ENCODE results near the gene PPP1R7.

PPP1R7 gene

GRCh38 chr2:241116606-241117560 lies 33.4 kb upstream of the PPP1R7 start:
- no peak overlapping the region for H3K4me3 ChIP-seq
- no peak overlapping the region for H3K27ac ChIP-seq

- Histone ChIP-seq H3K27ac (no peak overlapping the region), H3K4me3 (no peak overlapping the region)
Observed at GRCh38 chr2:241118737-241119505, 31.3 kb upstream of the PPP1R7 start.

- H3K4me3 ChIP-seq: no peak overlapping the region
- no peak overlapping the region for H3K27ac ChIP-seq
Observed at GRCh38 chr2:241120440-241120839, 29.8 kb upstream of the PPP1R7 start.

GRCh38 chr2:241121008-241121407 lies 29.3 kb upstream of the PPP1R7 start:
- no peak overlapping the region for H3K27ac ChIP-seq
- H3K4me3 ChIP-seq: no peak overlapping the region

- Histone ChIP-seq H3K4me3 (no peak overlapping the region), H3K27ac (no peak overlapping the region)
Observed at GRCh38 chr2:241122376-241123002, 27.8 kb upstream of the PPP1R7 start.

- Histone ChIP-seq H3K27ac (peak overlapping the region in 10 of 21 experiments; percentile 7 to 72 (median 54)), H3K4me3 (no peak overlapping the region)
Observed at GRCh38 chr2:241123816-241124536, 26.3 kb upstream of the PPP1R7 start.

GRCh38 chr2:241125626-241126025 lies 24.6 kb upstream of the PPP1R7 start:
- peak overlapping the region in 2 of 21 experiments; percentile 45 to 77 for H3K27ac ChIP-seq
- H3K4me3 ChIP-seq: no peak overlapping the region

- Histone ChIP-seq H3K27ac (peak overlapping the region in 3 of 21 experiments; percentile 45 to 82 (median 77)), H3K4me3 (no peak overlapping the region)
Observed at GRCh38 chr2:241126201-241126611, 24.1 kb upstream of the PPP1R7 start.

GRCh38 chr2:241126771-241127202 lies 23.5 kb upstream of the PPP1R7 start:
- Histone ChIP-seq H3K27ac (peak overlapping the region in 6 of 21 experiments; percentile 41 to 89 (median 71)), H3K4me3 (no peak overlapping the region)

- Histone ChIP-seq H3K27ac (peak overlapping the region in 7 of 21 experiments; percentile 36 to 89 (median 65)), H3K4me3 (no peak overlapping the region)
Observed at GRCh38 chr2:241128266-241128665, 22.0 kb upstream of the PPP1R7 start.

- Histone ChIP-seq H3K4me3 (no peak overlapping the region), H3K27ac (peak overlapping the region in 2 of 21 experiments; percentile 77 to 89)
Observed at GRCh38 chr2:241129086-241129871, 21.0 kb upstream of the PPP1R7 start.

GRCh38 chr2:241130316-241130715 lies 20.0 kb upstream of the PPP1R7 start:
- Histone ChIP-seq H3K4me3 (no peak overlapping the region), H3K27ac (no peak overlapping the region)

- no peak overlapping the region for H3K27ac ChIP-seq
- H3K4me3 ChIP-seq: no peak overlapping the region
Observed at GRCh38 chr2:241131531-241131930, 18.7 kb upstream of the PPP1R7 start.

- Histone ChIP-seq H3K4me3 (no peak overlapping the region), H3K27ac (peak overlapping the region in 1 of 21 experiments; percentile 32)
Observed at GRCh38 chr2:241132538-241133435, 17.5 kb upstream of the PPP1R7 start.

- no peak overlapping the region for H3K27ac ChIP-seq
- no peak overlapping the region for H3K4me3 ChIP-seq
Observed at GRCh38 chr2:241133436-241133820, 16.8 kb upstream of the PPP1R7 start.

- Histone ChIP-seq H3K27ac (no peak overlapping the region), H3K4me3 (no peak overlapping the region)
Observed at GRCh38 chr2:241134711-241135110, 15.6 kb upstream of the PPP1R7 start.

- H3K27ac ChIP-seq: no peak overlapping the region
Observed at GRCh38 chr2:241135737-241136136, 14.5 kb upstream of the PPP1R7 start.

GRCh38 chr2:241136191-241136590 lies 14.1 kb upstream of the PPP1R7 start:
- H3K4me3 ChIP-seq: no peak overlapping the region
- no peak overlapping the region for H3K27ac ChIP-seq

More at GRCh38 chr2:241135737-241136136, 14.5 kb upstream of the PPP1R7 start:
- H3K4me3 ChIP-seq: no peak overlapping the region

Data from skin epidermis (tissue), 12 donors.